Activated naive CD8-positive, alpha-beta T cell treated with anti-CD3 and anti-CD28 coated beads, Interleukin-2, amount 50 U/mL, for 16 hours (primary cell): Measurements from ENCODE around the gene PRPF6.
"Not testable (repeated sequence)": the region's sequence is repeated elsewhere in the genome, so short reads cannot be mapped to it uniquely, and the experiment has no call there.

Source experiments
- DNase-seq: peaks from one replicate; pipeline ENCODE4 v3.0.0-alpha.2; 2020; ENCODE audit warnings: low read depth, low spot score

Gene PRPF6

DNA sequence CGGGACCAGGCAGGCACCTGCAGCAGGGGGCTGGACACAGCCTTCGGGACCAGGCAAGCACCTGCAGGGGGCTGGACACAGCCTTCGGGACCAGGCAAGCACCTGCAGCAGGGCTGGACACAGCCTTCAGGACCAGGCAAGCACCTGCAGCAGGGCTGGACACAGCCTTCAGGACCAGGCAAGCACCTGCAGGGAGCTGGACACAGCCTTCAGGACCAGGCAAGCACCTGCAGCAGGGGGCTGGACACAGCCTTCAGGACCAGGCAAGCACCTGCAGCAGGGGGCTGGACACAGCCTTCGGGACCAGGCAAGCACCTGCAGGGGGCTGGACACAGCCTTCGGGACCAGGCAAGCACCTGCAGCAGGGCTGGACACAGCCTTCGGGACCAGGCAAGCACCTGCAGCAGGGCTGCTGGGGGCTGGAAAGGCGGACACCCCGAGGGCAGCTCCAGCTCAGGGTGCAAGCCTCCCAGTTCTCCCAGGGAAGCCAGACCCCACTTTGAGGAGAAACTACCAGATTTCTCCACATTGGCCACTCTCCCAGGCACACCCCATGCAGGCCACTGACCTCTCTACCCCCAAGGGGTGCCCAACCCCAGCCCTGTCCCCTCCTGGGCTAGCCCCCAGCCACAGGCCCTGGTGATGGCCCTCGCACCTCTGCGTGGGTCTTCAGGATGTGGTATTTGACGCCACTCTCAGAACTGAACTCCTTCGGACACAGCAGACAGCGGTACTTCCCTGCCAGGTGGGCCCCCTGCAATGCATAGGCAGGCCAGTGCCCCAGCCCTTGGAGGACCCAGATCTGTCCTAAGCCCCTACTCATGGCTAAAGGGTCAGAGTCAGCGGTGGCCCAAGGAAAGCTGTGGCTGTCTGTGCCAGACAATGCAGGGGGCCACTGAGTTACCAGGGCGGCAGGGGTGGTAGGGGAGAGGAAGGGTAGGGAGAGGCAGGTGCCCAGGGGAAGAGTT is 20.0 kb upstream of the PRPF6 start:
- DNase-seq = not testable (repeated sequence)

- DNase-seq = no peak
These were observed 19.1 kb upstream of the PRPF6 start for GRCh38 chr20:63961664-63962425.

- no peak for DNase-seq
These were observed 18.2 kb upstream of the PRPF6 start for GRCh38 chr20:63962426-63963347.

- no peak for DNase-seq
These were observed 17.6 kb upstream of the PRPF6 start for GRCh38 chr20:63963348-63963741.

DNA sequence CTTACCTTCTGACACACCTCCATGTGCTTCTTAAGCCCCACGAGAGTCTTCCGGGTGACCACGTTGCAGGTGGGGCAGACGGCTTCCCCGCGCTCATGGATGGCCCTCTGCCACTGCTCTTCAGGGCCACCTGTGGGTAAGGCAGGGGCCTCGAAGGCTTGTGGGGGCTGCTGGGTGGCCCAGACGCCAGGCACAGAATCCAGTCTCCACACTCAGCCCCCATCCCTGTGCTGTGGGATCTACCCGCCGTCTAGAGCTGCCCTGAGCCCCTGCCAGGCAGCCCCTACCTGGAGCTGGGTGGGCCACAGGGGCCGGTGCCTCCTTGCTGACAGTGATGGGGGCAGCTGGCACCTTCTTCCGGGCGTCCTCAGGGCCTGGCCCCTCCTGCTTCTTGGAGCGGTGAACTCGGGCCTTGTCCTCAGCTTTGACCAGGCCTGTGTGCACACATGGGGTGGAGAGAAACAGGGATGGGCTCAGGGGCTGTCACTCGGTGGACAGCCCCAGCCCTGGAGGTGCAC is 17.1 kb upstream of the PRPF6 start:
- no peak for DNase-seq

DNA sequence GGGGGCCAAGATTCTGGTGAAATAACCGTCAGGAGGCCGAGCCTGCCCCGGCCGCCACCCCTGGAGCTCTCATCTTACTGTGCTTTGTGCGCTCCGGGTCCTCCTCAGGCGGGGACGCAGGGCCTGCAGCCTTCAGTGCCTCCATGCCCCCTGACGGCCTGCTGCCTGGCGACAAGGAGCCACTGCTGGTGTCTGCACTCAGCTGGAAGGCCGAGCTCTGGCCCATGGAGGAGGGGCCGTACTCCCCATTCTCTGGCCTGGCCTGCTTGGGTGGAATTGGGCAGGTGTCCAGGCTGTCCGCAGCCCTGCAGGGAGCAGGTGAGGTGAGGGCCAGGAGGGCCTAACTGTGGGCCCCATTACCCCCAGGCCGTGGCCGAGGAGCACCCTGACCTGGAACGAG is 16.5 kb upstream of the PRPF6 start:
- no peak for DNase-seq

GRCh38 chr20:63966172-63966943 is 14.6 kb upstream of the PRPF6 start:
- DNase-seq = no peak

GRCh38 chr20:63966944-63967322 is 14.0 kb upstream of the PRPF6 start:
- no peak for DNase-seq

DNA sequence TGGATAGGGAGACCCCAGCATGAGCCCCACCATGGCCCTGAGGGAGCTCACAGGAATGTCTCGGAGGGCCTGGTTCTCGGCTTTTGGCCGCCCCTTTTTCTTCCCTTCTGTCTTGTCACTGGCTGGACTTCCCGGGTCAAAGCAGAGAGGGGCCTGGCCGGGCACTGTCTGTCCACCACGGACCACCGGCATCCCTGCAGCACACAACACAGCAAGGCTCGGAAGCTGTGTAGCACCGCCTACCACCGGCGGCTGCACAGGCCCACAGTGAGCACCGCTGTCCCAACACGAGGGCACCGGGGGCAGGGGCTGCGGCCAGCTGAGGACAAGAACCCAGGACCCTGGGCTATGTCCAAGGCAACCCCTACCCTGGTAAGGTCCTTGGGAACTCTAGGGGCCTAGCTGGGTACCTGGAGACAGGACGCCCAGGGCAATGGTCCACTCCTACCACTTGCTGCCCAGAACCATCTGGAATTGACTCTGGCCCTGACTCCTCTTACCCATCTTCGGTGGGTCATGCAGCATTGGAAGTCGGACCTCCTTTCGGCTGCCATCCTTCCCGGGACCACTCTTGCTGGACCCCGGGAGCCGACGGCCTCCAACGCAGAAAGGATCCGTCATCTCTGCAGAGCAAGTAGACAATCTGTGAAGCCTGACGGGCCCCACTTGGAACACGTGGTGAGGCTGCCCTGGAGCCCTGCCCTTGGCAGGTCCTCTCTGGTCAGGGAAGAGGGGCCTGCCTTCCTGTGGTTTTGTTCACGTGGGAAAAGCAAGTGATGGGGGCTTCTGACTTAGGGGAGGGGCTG is 13.4 kb upstream of the PRPF6 start:
- DNase-seq = no peak

DNA sequence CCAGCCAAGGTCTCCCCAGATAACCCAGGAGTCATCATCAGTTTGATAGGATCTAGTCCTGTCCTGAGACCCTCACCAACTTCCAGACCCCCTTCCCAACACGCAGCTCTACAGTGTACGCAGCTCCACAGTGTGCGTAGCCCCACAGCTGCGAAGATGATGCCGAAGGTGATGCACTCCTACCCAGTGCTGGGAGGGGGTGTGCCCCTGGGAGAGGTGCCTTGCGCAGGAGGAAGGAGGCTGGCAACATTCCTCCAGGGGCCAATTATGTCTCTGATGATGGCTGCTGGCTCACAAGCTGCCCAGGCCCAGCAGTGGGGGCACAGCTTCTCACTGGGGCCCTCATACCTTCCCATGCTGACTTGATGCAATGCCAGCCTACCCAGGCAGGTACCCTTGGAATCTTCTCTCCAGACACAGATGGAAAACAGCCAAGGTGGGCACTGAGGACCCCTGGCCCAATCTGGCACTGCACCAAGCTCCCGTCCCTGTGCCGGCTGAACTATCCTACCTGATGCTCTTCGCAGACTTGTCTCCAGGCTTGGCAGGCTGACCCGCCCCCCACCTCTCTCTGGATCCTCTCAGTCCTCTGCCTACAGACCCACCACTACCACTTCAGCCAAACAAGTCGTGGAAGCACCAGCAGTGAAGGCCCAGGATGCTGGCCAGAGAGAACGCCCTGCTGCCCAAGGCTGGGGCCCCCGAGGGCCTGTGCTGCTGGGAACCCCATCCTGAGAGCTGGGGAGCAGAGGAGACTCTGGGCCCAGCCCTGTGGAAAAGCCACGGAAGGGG is 12.6 kb upstream of the PRPF6 start:
- no peak for DNase-seq

- DNase-seq = no peak
These were observed 11.8 kb upstream of the PRPF6 start for GRCh38 chr20:63968928-63969760.

DNA sequence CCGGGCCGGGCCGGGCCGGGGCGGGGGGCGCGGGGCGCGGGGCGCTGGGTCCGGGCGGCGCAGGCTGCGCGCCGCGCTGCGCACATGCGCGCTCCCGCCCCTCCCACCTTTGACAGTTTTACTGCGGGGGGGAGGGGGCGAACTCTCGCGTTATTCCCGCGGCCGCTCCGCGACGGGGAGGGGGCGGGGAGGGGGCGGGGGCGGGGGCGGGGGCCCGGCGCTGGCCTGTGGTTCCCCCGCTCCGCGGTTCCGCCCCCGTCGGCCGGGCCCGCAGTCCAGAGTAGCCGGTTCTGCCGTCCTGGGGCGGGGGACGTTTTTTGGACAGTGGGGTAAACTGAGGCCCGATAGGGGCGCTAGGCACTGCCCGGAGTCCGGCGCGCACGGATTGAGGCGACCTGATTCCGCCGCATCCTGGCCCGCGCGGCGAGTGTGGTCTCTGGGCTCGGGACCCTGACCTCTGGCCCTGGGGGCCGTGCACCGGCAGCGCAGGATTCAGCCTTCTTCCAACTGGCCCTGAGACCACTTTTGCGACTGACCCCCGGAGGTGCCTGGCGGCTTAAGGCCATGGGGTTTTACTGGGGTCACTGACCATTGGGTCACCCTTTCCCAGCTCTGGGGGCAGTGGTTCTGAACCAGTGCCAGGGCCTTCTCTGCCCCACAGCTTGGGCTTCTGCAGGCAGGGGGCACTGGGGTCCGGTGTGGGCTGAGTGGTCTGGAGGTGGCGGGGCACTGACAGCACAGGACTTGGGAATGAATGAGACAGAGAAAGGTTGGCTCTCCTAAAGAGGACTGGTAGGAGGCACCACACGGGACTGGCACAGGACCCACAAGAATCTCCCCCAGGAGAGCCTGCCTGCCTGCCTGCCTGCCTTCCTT is 10.9 kb upstream of the PRPF6 start, which contains the start of gene ZNF512B:
Gene ZNF512B, minus strand, starts transcription at position 93 of the 876 bp plus-strand sequence. CDS start 1,980 bp downstream, outside the sequence.
- DNase-seq = no peak

DNA sequence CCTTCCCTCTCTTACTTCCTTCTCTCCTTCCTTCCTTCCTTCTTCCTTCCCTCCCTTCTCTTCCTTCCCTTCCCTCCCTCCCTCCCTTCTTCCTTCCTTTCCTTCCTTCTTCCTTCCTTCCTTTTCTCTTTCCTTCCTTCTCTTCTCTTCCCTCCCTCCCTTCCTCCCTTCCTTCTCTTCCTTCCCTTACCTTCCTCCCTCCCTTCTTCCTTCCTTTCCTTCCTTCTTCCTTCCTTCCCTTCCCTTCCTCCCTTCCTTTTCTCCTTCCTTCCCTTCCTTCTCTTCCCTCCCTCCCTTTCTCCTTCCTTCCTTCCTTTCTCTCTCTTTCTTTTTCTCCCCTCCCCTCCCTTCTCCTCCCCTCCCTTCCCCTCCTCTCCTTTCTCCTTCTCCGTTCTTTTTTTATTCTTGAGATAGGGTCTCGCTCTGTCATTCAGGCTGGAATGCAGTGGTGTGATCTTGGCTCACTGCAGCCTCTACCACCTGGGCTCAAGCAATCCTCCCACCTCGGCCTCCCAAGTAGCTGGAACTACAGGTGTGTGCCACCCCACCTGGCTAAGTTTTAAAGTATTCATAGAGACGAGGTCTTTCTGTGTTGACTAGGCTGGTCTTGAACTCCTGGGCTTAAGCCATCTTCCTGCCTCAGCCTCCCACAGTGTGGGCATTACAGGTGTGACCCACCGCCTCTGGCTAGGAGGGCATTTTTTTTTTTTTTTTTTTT is 10.1 kb upstream of the PRPF6 start:
- DNase-seq = no peak

- DNase-seq = not testable (repeated sequence)
These were observed 9.0 kb upstream of the PRPF6 start for GRCh38 chr20:63971960-63972311.

- DNase-seq = no peak
These were observed 8.4 kb upstream of the PRPF6 start for GRCh38 chr20:63972312-63973159.

DNA sequence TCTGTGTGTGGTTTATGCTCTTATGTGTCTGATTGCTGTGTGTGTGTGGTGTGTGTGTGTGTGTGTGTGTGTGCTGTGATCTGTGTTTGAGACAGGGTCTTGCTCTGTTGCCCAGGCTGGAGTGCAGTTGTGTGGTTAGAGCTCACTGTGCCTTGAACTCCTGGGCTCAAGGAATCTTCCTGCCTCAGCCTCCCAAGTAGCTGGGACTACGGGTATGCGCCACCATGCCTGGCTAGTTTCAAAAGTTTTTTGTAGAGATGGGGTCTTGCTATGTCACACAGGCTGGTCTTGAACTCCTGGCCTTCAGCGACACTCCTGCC is 7.8 kb upstream of the PRPF6 start:
- no peak for DNase-seq
